HG02759 (cell line): Measurements from ENCODE around the gene LRRTM4.
A peak's percentile ranks its signal among the peaks of the same experiment; 100 is the strongest.

Source experiments
- ATAC-seq: cut with Tn5 transposase; IDR thresholded peaks from one replicate; pipeline ENCODE4 v1.9.1; 2021; ENCODE audit warnings: mild to moderate bottlenecking, moderate library complexity; ENCODE audit not compliant: unreplicated experiment

Gene LRRTM4

GRCh38 chr2:77005522-77005921, 516.7 kb downstream of the LRRTM4 start:
- ATAC-seq, result no peak

- ATAC-seq, result no peak
These were observed 520.3 kb downstream of the LRRTM4 start for GRCh38 chr2:77001895-77002294.

DNA sequence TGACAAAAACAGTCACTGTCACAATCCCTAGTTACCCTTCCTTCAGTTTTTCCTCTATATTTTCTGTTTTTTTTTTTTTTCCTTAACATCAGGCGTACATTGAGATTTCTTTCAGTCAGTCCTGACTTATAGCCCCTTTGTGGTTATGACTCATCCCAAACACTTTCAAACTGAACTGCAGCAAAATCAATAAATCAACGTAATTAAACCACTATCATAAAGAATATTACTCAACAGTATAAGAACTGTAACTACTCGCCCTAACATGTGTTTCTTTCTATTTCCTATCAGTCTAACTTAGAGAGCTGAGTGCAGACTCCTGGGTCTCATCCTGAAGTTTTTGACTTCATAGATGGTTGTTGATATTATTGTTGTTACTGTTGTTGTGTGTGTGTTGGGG, 523.5 kb downstream of the LRRTM4 start:
- no peak for ATAC-seq

DNA sequence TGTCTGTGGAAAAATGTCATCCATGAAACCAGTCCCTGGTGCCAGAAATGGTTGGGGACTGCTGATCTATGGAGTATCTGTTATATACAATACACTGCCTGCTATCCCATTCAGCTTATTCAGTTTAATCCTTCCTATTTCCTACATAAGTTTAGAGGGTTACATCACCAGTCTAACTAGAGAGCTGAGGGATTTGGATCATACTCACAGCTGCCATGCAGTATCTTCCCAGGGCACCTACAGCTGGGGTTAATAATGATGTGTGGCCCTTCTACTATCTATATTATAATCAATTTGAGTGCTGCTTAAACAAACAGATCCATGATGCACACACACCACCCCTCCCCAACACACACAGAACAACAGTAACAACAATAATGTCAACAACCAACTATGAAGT, 524.0 kb downstream of the LRRTM4 start:
- ATAC-seq, result no peak

GRCh38 chr2:76997296-76997695, 524.9 kb downstream of the LRRTM4 start:
- no peak for ATAC-seq

DNA sequence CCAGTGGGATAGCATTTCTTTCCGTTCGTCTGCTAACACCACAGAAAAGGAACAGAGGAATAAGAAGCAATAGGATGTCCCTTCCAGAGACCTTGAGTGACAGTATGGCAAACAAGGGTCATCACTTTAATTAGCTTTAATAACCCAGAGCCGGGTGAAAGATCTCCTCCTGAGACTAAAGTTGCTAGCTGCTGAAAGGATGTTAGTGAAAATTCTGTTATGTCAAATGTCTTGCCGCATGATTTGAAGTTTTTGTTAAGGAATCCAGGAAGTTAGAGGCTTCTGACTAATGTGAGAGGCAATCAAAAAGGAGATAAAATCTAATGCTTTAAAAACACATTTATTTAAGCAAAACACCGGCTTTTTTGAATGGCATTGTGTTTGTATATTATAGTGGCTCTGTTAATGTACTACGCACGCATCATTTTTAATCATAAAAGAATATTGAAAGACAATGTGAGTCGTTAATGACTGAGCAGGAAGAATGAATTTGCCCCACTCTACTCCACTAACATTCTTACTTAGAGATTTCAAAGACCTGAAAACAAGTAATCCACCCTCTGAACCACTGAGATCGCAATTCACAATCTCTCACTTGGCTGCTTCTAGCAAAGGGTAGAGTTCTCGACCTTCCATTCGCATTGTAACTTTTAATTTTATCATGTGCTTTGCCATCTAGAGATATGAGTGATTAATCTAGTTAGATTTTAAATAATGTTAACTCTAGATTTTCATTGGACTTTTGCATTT, 536.6 kb downstream of the LRRTM4 start:
- no peak for ATAC-seq

- ATAC-seq, result no peak
These were observed 537.8 kb downstream of the LRRTM4 start for GRCh38 chr2:76984359-76984758.

GRCh38 chr2:76980067-76980787, 541.9 kb downstream of the LRRTM4 start:
- no peak for ATAC-seq

DNA sequence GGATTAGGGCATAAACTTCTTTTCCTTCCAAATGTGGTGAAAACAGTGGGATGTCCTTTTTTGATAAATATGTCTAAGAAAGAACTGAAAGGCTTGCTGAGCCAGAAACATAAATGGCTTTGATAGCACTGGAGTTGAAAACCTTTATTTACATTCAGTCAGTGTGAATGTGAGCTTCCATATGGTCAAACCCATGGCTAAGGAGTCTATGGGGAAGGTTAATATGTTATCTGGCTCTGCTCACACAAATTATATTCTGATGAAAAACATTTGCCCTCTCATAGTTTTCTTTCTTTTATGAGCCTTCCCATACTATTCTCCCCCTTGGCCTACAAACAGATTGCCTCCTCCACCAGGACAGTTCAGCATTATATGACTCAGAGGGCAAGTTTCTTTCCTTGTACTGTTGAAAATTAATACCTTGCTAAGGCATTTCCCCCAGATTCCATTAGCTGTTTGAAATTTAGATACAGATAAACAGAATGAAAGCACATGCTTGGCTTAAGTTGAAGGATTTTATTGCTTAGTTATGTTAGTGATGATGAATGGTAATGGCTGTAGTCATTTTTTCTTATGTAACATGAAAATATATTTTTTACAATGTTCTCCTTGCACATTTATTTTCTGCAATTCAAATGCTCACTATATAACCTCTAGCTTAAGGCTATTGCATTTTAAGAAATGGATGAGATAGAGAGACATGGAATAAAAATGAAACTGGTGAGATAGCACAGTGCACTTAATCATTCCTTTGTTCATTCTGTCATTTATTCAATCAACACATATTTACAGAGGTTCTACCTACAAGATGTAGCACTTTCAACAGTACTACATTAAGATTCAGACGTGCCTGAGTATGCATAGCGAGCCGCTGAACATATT, 544.1 kb downstream of the LRRTM4 start:
- ATAC-seq, result no peak

DNA sequence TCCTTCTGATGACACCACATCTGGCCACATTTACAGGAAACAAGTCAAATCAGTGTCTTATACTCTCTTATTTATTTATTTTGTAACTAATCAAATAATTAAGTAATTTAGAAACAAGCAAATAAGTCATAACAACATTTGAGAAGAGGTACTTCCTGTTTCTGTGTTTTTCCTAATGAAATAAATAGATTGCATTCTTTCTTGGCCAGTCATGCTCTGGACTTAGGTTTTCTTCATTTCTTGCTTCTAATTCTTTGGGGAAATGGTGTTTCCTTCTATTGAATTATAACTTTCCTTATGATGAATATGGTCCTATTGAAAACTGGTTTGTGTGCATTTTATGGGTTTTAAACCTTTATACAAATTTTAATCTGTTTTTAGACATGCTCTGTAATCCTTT, 546.4 kb downstream of the LRRTM4 start:
- ATAC-seq, result no peak

DNA sequence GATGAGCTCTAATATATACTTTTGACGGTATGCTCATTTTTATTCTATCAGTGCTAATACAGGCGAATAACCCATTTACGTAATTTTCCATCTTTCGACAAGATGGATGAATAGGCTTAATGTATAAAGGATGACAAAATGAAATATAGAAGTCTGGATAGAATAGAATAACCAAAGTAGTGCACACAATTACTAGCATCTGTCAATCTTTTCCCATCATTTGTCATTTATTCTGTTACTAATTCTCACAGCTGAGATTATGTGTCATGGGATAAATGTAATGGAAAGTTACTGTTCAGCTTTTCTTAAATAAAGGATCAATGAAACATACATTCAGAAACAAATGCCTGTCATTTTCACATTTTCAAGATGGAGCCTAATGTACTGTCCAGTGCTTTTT, 548.6 kb downstream of the LRRTM4 start:
- ATAC-seq, result no peak

GRCh38 chr2:76965772-76966171, 556.4 kb downstream of the LRRTM4 start:
- no peak for ATAC-seq

GRCh38 chr2:76958749-76959148, 563.4 kb downstream of the LRRTM4 start:
- ATAC-seq, result no peak

DNA sequence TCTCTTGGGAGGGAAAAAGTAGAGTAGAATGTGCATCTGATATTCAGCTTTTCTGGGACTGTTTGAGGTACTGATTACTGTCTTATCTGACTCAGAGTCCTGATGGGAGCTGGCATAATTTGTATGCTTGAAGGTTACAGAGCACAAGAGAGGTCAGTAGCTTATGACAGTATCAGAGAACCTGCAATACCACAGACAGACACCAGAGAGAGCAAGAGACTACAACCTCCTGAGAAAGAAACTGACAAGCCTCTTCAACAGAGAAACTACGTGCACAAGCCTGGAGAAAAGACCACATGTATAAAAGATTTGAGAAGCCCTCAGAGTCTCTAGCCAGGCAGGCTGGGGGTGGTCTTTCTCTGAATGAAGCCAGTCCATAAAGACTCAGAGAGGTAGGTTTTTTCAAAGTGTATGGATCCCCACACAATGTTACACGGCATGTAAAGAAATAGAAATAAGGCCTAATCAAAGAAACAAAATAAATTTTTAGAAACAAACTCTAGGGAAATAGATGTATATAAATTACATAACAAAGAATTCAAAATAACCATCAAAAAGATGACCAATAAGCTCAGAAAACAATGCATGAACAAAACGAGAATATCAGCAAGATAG, 568.3 kb downstream of the LRRTM4 start:
- peak; percentile 89 for ATAC-seq

DNA sequence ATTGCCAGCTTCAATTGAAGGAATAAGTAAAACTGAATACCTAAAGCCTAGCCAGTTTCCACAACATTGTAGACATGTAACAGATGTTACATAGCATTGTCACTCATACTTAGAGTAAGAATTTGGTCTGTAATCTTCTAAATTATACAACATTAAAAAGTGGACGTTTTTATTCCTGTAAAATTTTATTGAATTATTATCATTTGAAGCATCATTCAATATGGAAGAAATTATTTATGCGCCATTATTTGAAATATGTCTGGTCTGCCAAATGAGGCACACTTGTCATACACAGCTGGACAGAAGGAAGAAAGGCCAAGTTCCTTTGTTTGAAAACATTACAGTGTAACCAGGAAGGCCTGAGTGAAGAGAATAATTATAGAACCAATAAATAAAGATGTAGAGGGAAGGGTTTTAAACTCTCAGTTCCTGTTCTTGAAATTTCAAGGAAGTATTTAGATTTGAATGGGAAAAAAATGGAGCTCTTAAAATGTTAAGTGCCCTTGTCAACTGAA, 575.5 kb downstream of the LRRTM4 start:
- no peak for ATAC-seq

- ATAC-seq, result no peak
These were observed 581.6 kb downstream of the LRRTM4 start for GRCh38 chr2:76940559-76940958.

GRCh38 chr2:76938153-76938552, 584.0 kb downstream of the LRRTM4 start:
- ATAC-seq, result no peak

GRCh38 chr2:76932550-76932949, 589.6 kb downstream of the LRRTM4 start:
- no peak for ATAC-seq

DNA sequence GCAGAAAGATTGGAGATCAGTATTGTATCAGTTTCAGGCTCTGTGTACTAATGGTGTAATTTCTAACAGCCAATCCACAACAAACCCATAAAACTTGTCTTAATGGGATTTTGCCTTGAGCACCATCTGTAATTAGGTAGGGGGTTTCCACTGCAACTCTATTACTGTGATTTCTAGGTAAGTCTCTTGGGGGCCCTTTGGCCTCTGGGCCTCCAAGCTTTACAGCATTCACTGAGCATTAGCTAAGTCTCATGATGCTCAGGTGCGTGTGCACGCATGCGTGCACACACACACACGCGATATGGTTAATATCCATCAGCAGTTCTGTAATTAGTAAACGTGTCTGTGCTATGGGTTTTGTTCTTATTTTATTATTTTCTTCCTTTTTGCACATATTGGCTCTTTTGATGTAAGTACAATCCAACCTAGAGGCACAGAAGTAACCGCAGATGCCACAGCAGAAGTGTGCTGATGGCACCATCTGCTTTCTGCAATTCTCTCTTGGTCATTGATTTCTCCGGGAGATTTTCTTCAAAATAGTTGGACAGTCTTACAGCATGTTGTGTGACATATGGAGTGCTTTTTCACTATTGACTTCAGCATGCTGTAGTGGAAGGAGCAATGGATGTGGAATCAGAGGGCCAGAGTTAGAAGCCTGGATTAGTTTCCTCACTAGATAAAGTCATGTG, 592.0 kb downstream of the LRRTM4 start:
- ATAC-seq, result no peak

DNA sequence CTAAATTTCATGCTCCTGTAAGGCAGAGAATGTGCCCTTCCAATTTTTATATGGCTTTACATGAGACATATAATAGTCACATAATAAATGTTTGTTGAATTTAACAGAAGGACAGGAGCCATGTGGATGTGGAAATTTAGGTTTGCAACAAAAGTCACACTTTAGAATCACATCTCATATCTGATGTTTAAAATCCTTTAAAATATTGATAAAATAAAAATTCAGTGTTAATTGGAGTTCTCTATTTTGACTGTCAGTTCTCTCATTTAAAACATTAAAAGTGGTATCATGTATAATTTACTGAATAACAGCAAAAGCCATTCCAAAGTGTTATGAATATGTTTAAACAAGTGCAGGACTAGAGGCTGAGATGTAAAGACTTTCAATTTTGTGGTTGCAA, 594.1 kb downstream of the LRRTM4 start:
- no peak for ATAC-seq
